Spleen (tissue), 11 donors: ENCODE measurements around the gene GTPBP1. TPM values are rescaled to one million over a fixed set of nuclear protein-coding genes. Genes with fewer than 3 reads are reported as not detected.

ENCODE experiments used
- DNase-seq: peaks from one replicate; pipeline ENCODE4 v3.0.0-alpha.2; 2020
- H3K27ac ChIP-seq, 8 donors: fragments of 200-600 bp; sonication (generic) in 7 of 8; 1 replicate in 4 of 8; 2 replicates in 4 of 8; pipeline versions ENCODE4 v1.5.0 to v1.8.0; 2016 to 2021; ENCODE audit warnings: inconsistent platforms in 4 of 8, mild to moderate bottlenecking in 4 of 8, moderate library complexity in 1 of 8
- H3K27me3 ChIP-seq, 7 donors: fragments of 200-600 bp; sonication (generic) in 6 of 7; replicated peaks in 1 of 7; 1 replicate in 4 of 7; 2 replicates in 3 of 7; pipeline versions ENCODE4 v1.5.0 to v1.8.0; 2016 to 2021; ENCODE audit warnings: inconsistent platforms in 3 of 7, mild to moderate bottlenecking in 1 of 7
- H3K36me3 ChIP-seq, 6 donors: fragments of 200-600 bp; sonication (generic) in 5 of 6; 1 replicate in 4 of 6; 2 replicates in 2 of 6; pipeline versions ENCODE4 v1.5.0 to v1.8.0; 2016 to 2021; ENCODE audit warnings: inconsistent platforms in 2 of 6
- H3K4me1 ChIP-seq, 6 donors: fragments of 200-600 bp; sonication (generic) in 5 of 6; 1 replicate in 3 of 6; 2 replicates in 3 of 6; pipeline versions ENCODE4 v1.5.0 to v1.8.0; 2016 to 2021; ENCODE audit warnings: inconsistent platforms in 3 of 6
- H3K4me3 ChIP-seq, 8 donors: fragments of 200-600 bp; sonication (generic) in 7 of 8; 1 replicate in 4 of 8; 2 replicates in 4 of 8; pipeline versions ENCODE4 v1.5.0 to v1.8.0; 2016 to 2021; ENCODE audit warnings: inconsistent platforms in 4 of 8, mild to moderate bottlenecking in 4 of 8, moderate library complexity in 2 of 8
- H3K9me3 ChIP-seq, 8 donors: fragments of 200-600 bp; sonication (generic) in 7 of 8; 1 replicate in 4 of 8; 2 replicates in 4 of 8; pipeline versions ENCODE4 v1.5.0 to v1.8.0; 2016 to 2021; ENCODE audit warnings: inconsistent platforms in 4 of 8
- CTCF ChIP-seq, 11 experiments: fragments of 200-600 bp in 7 of 11; fragments of 450-650 bp in 4 of 11; sonication (generic) in 4 of 11; IDR thresholded peaks in 8 of 11; conservative IDR thresholded peaks in 3 of 11; 1 replicate in 7 of 11; 2 replicates in 4 of 11; pipeline versions ENCODE4 v1.4.0 to v1.8.0; 2016 to 2021; ENCODE audit warnings: antibody characterized with exemption in 11 of 11, inconsistent platforms in 4 of 11, mild to moderate bottlenecking in 1 of 11
- POLR2A ChIP-seq, 3 donors: fragments of 450-650 bp; IDR thresholded peaks; one replicate each; pipeline ENCODE4 v1.5.1; 2017; ENCODE audit warnings: antibody characterized with exemption in 3 of 3, mild to moderate bottlenecking in 1 of 3
- POLR2AphosphoS5 ChIP-seq, 3 donors: sonication (generic); formaldehyde crosslinking; IDR thresholded peaks; one replicate each; pipeline ENCODE4 v1.5.1; 2017; ENCODE audit warnings: antibody characterized with exemption in 3 of 3
- WGBS, 5 donors: extraction: QIAGEN DNeasy Blood & Tissue Kit in 3 of 5; methylation state at CpG; one replicate each; pipeline versions ENCODE4 v1.1.5 to v1.1.7; 2013 to 2018; 5-methylcytosine and 5-hydroxymethylcytosine counted together
- intact Hi-C: fragments of 100-400 bp; cut with DNase I; formaldehyde crosslinking; loops from one replicate; pipeline ENCODE4 v1.15.0; 2023; ENCODE audit warnings: low total_unique reads
- polyA plus RNA-seq, 3 donors: library from polyadenylated mRNA; stranded (reverse); fragments of 200-250 nt; gene quantifications; one replicate each; pipeline ENCODE4 v1.2.1, GENCODE V29; 2013
- total RNA-seq, 7 donors: library from RNA; depleted of rRNA in 3 of 7; stranded (reverse); fragments of >200 nt in 3 of 7; fragmentation: NEBNext Ultra II Directional in 4 of 7; extraction: Animal tissue kit (Norgen Biotek cat#: 25700) in 4 of 7; gene quantifications; one replicate each; pipeline versions ENCODE4 v1.1.0 to v1.2.1, GENCODE V29; 2016 to 2021
- donor health status: healthy with polysubstance abuse.
- donor health status: DM: no; HTN: no; CAD: no; lungs with moderate emphysema.
- donor health status: DM: no; HTN: no; CAD: no.
- donor health status: Bipolar disorder and iron deficiency.
- donor health status: healthy.
- donor health status: DM: no; HTN: no; CAD: no.
- donor health status: DM: yes; HTN: yes; CAD: no.

The GTPBP1 gene
- total and polyA plus RNA-seq, 10 donors = 9.7 to 134 (median 91.3) TPM

GRCh38 chr22:38696606-38697424 lies 8.9 kb upstream of the GTPBP1 start:
- 47 to 77% (median 70%) methylated on average over 3 of the region's 3 CpGs for WGBS, 5 donors
- Histone ChIP-seq H3K4me1 (peaks cover 42 to 74% (median 61%) of the 10 kb centered on the region in 6 donors), H3K27ac (peak overlapping the region in 7 of 8 donors; percentile 56 to 98 (median 69)), H3K4me3 (no peak overlapping the region), H3K9me3 (no peaks in the 10 kb centered on the region), H3K36me3 (peaks cover 0 to 31% (median 4%) of the 10 kb centered on the region in 6 donors), H3K27me3 (no peaks in the 10 kb centered on the region)
- intact Hi-C loops = no loop called here
- no peak for DNase-seq
- TF ChIP-seq POLR2A (IDR thresholded peaks at IDR 0.05) (no peak), POLR2AphosphoS5 (IDR thresholded peaks at IDR 0.05) (no peak), CTCF (IDR thresholded peaks at IDR 0.05 in 8 of 11, conservative IDR thresholded peaks at IDR 0.05 in 3 of 11) (no peak)

- 79 to 85% (median 83%) methylated on average over 8 of the region's 8 CpGs for WGBS, 5 donors
- H3K36me3 ChIP-seq = peaks cover 0 to 23% (median under 1%) of the 10 kb centered on the region in 6 donors
- TF ChIP-seq CTCF (IDR thresholded peaks at IDR 0.05 in 8 of 11, conservative IDR thresholded peaks at IDR 0.05 in 3 of 11) = no peak
- no peak for TF ChIP-seq POLR2A (IDR thresholded peaks at IDR 0.05)
- no peak for TF ChIP-seq POLR2AphosphoS5 (IDR thresholded peaks at IDR 0.05)
- peak overlapping the region in 7 of 8 donors; percentile 56 to 98 (median 69) for H3K27ac ChIP-seq
- no peak for DNase-seq
- H3K4me1 ChIP-seq = peaks cover 42 to 80% (median 61%) of the 10 kb centered on the region in 6 donors
- peak overlapping the region in 1 of 8 donors; percentile 79 for H3K4me3 ChIP-seq
- intact Hi-C loops = no loop called here
- H3K9me3 ChIP-seq = no peaks in the 10 kb centered on the region
- no peaks in the 10 kb centered on the region for H3K27me3 ChIP-seq
Observed at GRCh38 chr22:38697425-38698089, 8.2 kb upstream of the GTPBP1 start.

GRCh38 chr22:38698407-38699094 lies 7.2 kb upstream of the GTPBP1 start:
- H3K9me3 ChIP-seq = no peaks in the 10 kb centered on the region
- DNase-seq = no peak
- 85 to 93% (median 91%) methylated on average over 13 of the region's 13 CpGs for WGBS, 5 donors
- peak overlapping the region in 5 of 8 donors; percentile 97 to 99 (median 98) for H3K27ac ChIP-seq
- H3K36me3 ChIP-seq = peaks cover 0 to 15% (median 0%) of the 10 kb centered on the region in 6 donors
- no peaks in the 10 kb centered on the region for H3K27me3 ChIP-seq
- peaks cover 42 to 78% (median 59%) of the 10 kb centered on the region in 6 donors for H3K4me1 ChIP-seq
- intact Hi-C loops = no loop called here
- no peak for TF ChIP-seq POLR2AphosphoS5 (IDR thresholded peaks at IDR 0.05)
- no peak for TF ChIP-seq CTCF (IDR thresholded peaks at IDR 0.05 in 8 of 11, conservative IDR thresholded peaks at IDR 0.05 in 3 of 11)
- no peak for TF ChIP-seq POLR2A (IDR thresholded peaks at IDR 0.05)
- peak overlapping the region in 4 of 8 donors; percentile 59 to 79 (median 64) for H3K4me3 ChIP-seq
